Cerebellar cortex (tissue), 1 donor: ENCODE results near the gene PCBP2.

Experiments used
- DNase-seq: peaks from one replicate; pipeline ENCODE4 v3.0.0-alpha.2; 2015; ENCODE audit warnings: low spot score

Gene PCBP2

GRCh38 chr12:53508534-53509170 lies 56.8 kb downstream of the PCBP2 start:
- peak; percentile 94 for DNase-seq

- no peak for DNase-seq
These were observed 58.4 kb downstream of the PCBP2 start for GRCh38 chr12:53510181-53510812.

- DNase-seq = no peak
These were observed 62.0 kb downstream of the PCBP2 start for GRCh38 chr12:53513712-53514410.

- peak; percentile 97 for DNase-seq
These were observed 62.9 kb downstream of the PCBP2 start for GRCh38 chr12:53514628-53515290.

GRCh38 chr12:53515291-53515680 lies 63.4 kb downstream of the PCBP2 start:
- DNase-seq = peak; percentile 99

GRCh38 chr12:53516758-53517455 lies 65.0 kb downstream of the PCBP2 start:
- DNase-seq = no peak

GRCh38 chr12:53518381-53518780 lies 66.5 kb downstream of the PCBP2 start:
- DNase-seq = no peak

- DNase-seq = no peak
These were observed 71.2 kb downstream of the PCBP2 start for GRCh38 chr12:53523131-53523530.

GRCh38 chr12:53524476-53524875 lies 72.6 kb downstream of the PCBP2 start:
- no peak for DNase-seq

GRCh38 chr12:53530061-53530460 lies 78.2 kb downstream of the PCBP2 start:
- peak; percentile 97 for DNase-seq
